Measurements from ENCODE around the gene USP32. TPM values are rescaled to one million over a fixed set of nuclear protein-coding genes. Genes with fewer than 3 reads are reported as not detected.

USP32 gene
- total RNA-seq, 1 donor from 2014 or later = 30.9 TPM

GRCh38 chr17:60170835-60171752, 220.8 kb downstream of the USP32 start:
- DNase-seq = no peak
- no peak for ATAC-seq (ENCODE audit: poor library complexity)
- intact Hi-C loops (cut with DNase I) = no loop called here

DNA sequence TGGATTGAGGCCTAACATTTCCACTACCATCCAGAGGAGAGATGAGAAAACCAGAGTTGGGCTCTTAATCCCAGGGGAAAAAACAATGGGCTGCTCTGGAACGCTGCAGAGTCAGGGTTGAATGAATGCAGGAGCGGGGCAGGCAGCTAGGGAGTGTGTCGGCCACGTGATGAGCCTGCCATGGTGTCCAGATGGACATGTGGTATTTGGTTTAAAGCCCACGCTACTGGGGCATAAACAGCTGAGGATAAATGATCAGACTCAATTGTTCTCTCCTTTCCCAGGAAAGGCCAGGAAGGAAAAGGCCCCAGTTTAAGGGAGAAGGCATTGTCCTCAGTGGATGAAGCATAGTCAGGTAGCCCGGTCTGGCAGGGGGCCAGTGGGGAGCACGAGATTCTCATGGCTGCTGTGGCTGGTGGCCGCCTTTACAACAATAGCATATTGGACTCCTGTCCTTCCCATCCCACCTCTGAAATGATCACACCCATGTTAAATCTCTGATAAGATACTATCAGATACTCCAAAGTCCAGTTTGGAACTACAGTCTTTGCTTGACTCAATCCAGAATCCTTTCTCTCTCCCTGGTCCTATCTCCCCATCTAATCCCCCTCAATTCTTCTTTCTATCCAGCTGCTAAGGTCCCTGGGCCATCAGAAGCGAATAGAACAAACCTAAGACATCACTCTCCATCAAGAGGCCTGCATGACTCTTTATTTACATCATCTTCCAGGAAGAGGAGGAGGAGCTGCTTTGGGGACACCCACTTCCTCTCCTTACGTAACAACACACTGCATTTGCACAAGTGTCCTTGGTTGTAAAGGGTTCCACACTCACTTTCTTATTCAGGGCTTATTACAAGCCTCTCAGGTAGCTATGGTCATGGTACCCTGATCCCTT, 221.8 kb downstream of the USP32 start:
- peak; percentile 44 for ATAC-seq (ENCODE audit: poor library complexity)
- DNase-seq = peak; percentile 79
- intact Hi-C loops (cut with DNase I) = no loop called here

- intact Hi-C loops (cut with DNase I) = no loop called here
Observed at GRCh38 chr17:60168654-60169053, 223.3 kb downstream of the USP32 start.

GRCh38 chr17:60167065-60167741, 224.7 kb downstream of the USP32 start:
- intact Hi-C loops (cut with DNase I) = no loop called here
- DNase-seq (no peak), ATAC-seq (ENCODE audit: poor library complexity) (no peak)

More at GRCh38 chr17:60168654-60169053, 223.3 kb downstream of the USP32 start:
- ATAC-seq (ENCODE audit: poor library complexity) (no peak), DNase-seq (no peak)

DNA sequence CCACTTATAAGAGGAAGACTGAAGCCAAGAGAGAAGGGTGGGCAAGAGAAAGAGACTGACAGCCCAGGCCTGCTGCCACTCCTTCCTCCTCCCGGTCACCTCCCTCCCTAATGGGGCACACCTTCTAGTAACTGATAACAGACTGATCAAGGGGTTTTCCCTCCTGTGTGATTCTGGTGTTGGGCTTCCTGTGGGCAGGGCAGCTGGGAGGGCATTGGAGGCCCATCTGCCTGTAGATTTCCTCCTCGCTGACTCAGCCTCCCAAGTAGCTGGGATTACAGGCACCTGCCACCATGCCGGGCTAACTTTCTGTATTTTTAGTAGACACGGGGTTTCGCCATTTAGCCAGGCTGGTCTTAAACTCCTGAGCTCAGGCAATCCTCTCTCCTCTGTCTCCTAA, 226.0 kb downstream of the USP32 start:
- intact Hi-C loops (cut with DNase I) = no loop called here
- DNase-seq (no peak), ATAC-seq (ENCODE audit: poor library complexity) (no peak)

- intact Hi-C loops (cut with DNase I) = no loop called here
- ATAC-seq (ENCODE audit: poor library complexity) (no peak), DNase-seq (no peak)
Observed at GRCh38 chr17:60165223-60165622, 226.7 kb downstream of the USP32 start.

DNA sequence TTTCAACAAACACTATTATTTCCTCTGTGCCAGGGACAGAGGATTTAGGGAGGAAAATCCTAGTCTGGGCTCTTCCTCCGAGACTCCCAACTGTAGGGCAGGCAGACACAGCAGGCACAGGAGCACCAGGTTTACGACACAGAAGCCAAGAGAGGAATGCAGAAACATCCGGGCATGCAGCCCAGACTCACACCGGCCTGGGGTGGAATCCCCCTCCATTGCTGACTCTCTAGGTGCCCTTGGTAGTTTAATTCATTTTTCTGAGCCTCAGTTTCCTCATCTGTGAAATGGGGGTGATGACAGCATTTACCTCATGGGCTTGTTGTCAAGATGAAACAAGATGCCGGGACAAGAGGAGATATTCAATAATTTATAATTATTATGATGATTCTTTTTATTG, 227.2 kb downstream of the USP32 start:
- intact Hi-C loops (cut with DNase I) = no loop called here
- ATAC-seq (ENCODE audit: poor library complexity) (no peak), DNase-seq (no peak)

DNA sequence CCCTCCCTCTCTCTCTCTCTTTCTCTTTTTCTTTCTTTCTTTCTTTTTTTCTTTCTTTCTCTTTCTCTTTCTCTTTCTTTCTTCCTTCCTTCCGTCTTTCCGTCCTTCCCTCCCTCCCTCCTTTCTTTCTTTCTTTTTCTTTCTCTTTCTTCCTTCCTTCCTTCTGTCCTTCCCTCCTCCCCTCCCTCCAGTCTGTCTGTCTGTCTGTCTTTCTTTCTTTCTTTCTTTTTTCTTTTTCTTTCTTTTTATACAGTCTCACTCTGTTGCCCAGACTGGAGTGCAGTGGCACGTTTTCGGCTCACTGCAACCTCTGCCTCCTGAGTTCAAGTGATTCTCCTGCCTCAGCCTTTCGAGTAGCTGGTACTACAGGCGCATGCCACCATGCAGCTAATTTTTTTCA, 227.8 kb downstream of the USP32 start:
- intact Hi-C loops (cut with DNase I) = no loop called here
- ATAC-seq (ENCODE audit: poor library complexity) (no peak), DNase-seq (no peak)

DNA sequence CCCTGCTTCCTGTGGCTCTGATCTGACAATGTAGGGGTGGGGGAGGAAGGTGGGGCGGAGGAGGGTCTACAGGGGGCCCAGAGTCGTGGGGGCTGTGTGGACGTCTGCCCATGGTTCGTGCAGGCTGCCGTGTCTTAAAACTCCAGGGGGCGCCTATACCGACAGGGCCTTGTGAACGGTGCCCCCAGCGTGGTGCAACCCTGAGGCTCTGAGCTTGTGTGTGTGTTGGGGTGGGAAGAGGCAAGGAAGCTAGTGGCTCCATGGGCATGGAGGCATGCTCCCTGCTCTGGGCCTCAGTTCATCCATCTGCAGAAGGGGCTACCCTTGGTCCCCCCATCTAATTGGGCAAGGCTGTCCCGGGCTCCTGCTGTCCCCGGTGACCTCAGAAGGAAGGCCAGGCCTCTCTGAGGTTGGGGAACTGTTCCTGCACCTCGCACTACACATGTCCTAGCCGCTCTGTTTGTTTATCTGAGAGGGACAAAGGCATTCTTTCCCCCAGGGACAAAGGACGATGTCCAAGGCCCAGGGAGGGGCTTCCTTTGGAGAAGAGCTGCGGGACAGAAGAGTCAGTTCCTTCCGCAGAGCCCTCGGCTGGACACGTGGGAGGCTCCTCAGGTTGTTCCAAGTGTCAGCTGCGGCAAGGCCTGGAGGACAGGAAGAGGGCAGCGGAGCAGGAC, 228.7 kb downstream of the USP32 start:
- ATAC-seq (ENCODE audit: poor library complexity) = peak; percentile 40

DNA sequence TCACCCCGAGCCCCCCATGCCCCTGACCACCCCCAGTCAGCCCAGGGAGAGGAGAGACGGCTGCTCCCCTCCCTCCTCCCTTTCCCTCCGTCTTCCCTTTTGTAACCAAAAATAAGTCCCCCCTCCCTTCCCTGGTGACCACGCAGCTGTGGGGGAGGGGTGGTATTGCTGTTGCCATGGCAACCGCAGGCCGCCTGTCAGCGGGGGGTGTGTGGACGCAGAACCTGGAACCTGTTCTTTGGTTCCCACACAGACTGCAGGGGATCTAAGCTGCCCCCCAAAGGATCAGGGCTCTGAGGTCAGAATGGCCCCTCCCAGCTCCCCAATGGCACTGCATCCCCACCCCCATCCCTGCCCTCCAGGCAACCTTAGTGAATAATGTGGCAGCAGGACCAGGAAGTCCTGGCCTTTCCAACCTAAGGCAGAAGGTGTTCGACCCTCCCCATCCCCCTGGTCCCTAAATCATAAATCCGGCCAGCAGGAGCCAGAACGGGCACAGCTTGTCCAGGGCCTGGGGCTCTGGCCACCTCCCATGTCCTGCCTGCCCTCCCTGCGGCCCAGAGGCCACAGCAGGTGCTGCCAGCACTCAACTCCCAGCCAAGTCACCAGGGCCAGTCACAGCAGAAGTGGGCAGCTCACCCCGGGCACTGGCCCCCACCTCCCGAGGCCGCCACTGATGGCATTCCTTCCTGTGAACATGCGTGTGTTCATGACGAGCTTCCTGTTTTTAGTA, 230.2 kb downstream of the USP32 start:
- intact Hi-C loops (cut with DNase I) = no loop called here
- peak; percentile 40 for ATAC-seq (ENCODE audit: poor library complexity)
- DNase-seq = peak; percentile 57

More for the DNA sequence above, 228.7 kb downstream of the USP32 start:
- intact Hi-C loops (cut with DNase I) = no loop called here
- DNase-seq = no peak

- ATAC-seq (ENCODE audit: poor library complexity) = no peak
- intact Hi-C loops (cut with DNase I) = no loop called here
- no peak for DNase-seq
Observed at GRCh38 chr17:60160829-60161501, 231.0 kb downstream of the USP32 start.

- DNase-seq (no peak), ATAC-seq (ENCODE audit: poor library complexity) (no peak)
- intact Hi-C loops (cut with DNase I) = no loop called here
Observed at GRCh38 chr17:60159479-60159866, 232.5 kb downstream of the USP32 start.

GRCh38 chr17:60158751-60159478, 233.0 kb downstream of the USP32 start:
- ATAC-seq (ENCODE audit: poor library complexity) (no peak), DNase-seq (peak; percentile 17)
- intact Hi-C loops (cut with DNase I) = no loop called here

DNA sequence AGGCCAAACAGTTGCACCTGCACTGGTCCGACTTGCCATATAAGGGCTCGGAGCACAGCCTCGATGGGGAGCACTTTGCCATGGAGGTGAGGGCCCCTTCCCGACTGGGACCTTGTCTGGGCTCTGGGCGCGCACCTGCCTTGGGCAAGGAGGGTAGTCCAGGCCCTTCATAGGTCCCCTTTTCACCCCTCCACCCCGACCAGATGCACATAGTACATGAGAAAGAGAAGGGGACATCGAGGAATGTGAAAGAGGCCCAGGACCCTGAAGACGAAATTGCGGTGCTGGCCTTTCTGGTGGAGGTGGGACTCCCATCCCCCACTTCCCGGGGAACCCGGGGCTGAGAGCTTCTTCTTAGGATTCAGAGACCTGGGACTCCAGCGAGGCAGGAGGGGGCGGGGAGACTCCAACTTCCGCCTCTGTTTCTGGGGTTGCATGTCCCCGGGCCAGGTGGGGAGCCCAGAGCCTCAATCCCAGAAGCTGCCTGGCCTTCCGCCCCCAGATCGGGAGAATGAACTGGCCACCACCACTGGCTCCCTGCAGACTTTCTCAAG, 234.4 kb downstream of the USP32 start:
- intact Hi-C loops (cut with DNase I) = no loop called here
- DNase-seq = no peak
- no peak for ATAC-seq (ENCODE audit: poor library complexity)

- DNase-seq (no peak), ATAC-seq (ENCODE audit: poor library complexity) (no peak)
- intact Hi-C loops (cut with DNase I) = no loop called here
Observed at GRCh38 chr17:60156746-60157145, 235.2 kb downstream of the USP32 start.

GRCh38 chr17:60155815-60156214, 236.1 kb downstream of the USP32 start:
- no peak for ATAC-seq (ENCODE audit: poor library complexity)
- peak; percentile 12 for DNase-seq
- intact Hi-C loops (cut with DNase I) = no loop called here

Measured in Right ventricle myocardium superior (tissue), 1 donor.